Measurements from ENCODE around the gene BRD7. TPM values are rescaled to one million over a fixed set of nuclear protein-coding genes. Genes with fewer than 3 reads are reported as not detected.

BRD7 gene
- total and polyA plus RNA-seq, 2 of the 13 experiments (the other 11 are each of a cell fraction or from before 2014, with no cell fraction given), result 82.3 to 149 TPM

DNA sequence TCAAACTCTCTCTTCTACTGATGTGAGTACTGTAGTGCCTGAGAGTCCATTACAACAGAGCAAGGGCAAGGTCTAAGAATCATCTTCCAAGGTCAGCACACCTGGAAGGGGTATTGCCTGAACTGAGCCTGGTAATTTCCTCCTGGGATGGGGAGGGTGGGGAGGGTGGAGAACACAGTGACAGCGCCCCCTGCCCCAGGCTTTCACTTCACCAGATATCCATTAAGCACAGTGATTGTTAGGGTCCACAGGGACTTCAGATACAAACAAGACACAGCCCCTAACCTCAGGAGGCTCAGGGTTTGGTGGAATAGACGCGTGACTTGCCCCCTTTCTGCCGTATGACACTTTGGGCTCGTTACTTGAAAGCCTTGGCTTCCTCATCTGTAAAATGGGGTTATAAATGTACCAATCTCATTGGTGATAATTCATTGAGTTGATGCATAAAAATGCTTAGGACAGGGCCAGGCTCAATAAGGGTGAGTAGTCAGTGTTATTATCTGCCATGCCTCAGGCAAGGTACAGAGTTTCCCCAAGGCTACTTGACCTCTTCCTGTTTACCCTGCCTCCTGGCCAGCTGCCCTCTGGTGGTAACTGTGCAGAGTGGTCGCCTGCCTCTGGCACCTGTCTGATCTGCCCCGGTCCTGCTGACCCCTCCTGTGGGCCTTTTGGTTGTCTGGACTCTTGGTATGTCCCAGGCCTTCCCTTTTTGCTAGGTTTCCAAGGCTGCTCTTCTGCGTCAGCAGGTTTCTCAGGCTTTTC, 13.1 kb upstream of the BRD7 start (continued):
- TF ChIP-seq, protein P1, sequence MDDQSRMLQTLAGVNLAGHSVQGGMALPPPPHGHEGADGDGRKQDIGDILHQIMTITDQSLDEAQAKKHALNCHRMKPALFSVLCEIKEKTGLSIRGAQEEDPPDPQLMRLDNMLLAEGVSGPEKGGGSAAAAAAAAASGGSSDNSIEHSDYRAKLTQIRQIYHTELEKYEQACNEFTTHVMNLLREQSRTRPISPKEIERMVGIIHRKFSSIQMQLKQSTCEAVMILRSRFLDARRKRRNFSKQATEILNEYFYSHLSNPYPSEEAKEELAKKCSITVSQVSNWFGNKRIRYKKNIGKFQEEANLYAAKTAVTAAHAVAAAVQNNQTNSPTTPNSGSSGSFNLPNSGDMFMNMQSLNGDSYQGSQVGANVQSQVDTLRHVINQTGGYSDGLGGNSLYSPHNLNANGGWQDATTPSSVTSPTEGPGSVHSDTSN (CRISPR knock-in tag; IDR thresholded peaks at IDR 0.05; ENCODE audit: borderline replicate concordance), result no peak
- TF ChIP-seq HOXA5 (CRISPR knock-in tag; IDR thresholded peaks at IDR 0.05), result no peak
- TF ChIP-seq, protein P2, sequence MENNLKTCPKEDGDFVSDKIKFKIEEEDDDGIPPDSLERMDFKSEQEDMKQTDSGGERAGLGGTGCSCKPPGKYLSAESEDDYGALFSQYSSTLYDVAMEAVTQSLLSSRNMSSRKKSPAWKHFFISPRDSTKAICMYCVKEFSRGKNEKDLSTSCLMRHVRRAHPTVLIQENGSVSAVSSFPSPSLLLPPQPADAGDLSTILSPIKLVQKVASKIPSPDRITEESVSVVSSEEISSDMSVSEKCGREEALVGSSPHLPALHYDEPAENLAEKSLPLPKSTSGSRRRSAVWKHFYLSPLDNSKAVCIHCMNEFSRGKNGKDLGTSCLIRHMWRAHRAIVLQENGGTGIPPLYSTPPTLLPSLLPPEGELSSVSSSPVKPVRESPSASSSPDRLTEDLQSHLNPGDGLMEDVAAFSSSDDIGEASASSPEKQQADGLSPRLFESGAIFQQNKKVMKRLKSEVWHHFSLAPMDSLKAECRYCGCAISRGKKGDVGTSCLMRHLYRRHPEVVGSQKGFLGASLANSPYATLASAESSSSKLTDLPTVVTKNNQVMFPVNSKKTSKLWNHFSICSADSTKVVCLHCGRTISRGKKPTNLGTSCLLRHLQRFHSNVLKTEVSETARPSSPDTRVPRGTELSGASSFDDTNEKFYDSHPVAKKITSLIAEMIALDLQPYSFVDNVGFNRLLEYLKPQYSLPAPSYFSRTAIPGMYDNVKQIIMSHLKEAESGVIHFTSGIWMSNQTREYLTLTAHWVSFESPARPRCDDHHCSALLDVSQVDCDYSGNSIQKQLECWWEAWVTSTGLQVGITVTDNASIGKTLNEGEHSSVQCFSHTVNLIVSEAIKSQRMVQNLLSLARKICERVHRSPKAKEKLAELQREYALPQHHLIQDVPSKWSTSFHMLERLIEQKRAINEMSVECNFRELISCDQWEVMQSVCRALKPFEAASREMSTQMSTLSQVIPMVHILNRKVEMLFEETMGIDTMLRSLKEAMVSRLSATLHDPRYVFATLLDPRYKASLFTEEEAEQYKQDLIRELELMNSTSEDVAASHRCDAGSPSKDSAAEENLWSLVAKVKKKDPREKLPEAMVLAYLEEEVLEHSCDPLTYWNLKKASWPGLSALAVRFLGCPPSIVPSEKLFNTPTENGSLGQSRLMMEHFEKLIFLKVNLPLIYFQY (CRISPR knock-in tag; IDR thresholded peaks at IDR 0.05; ENCODE audit: borderline replicate concordance), result no peak
- TF ChIP-seq MED8 (CRISPR knock-in tag; IDR thresholded peaks at IDR 0.05; ENCODE audit: insufficient replicate concordance), result no peak
- no peak for TF ChIP-seq NFIC (IDR thresholded peaks at IDR 0.05; ENCODE audit: low read length)
- TF ChIP-seq, protein P3, sequence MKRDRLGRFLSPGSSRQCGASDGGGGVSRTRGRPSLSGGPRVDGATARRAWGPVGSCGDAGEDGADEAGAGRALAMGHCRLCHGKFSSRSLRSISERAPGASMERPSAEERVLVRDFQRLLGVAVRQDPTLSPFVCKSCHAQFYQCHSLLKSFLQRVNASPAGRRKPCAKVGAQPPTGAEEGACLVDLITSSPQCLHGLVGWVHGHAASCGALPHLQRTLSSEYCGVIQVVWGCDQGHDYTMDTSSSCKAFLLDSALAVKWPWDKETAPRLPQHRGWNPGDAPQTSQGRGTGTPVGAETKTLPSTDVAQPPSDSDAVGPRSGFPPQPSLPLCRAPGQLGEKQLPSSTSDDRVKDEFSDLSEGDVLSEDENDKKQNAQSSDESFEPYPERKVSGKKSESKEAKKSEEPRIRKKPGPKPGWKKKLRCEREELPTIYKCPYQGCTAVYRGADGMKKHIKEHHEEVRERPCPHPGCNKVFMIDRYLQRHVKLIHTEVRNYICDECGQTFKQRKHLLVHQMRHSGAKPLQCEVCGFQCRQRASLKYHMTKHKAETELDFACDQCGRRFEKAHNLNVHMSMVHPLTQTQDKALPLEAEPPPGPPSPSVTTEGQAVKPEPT (CRISPR knock-in tag; IDR thresholded peaks at IDR 0.05; ENCODE audit: low read depth), result no peak
- TF ChIP-seq NCOA2 (CRISPR knock-in tag; IDR thresholded peaks at IDR 0.05), result 0 out of 2 replicates have a peak, but pooled peaks have one; percentile 20
- TF ChIP-seq ZNF44 (CRISPR knock-in tag; IDR thresholded peaks at IDR 0.05), result no peak
- TF ChIP-seq, protein P4, sequence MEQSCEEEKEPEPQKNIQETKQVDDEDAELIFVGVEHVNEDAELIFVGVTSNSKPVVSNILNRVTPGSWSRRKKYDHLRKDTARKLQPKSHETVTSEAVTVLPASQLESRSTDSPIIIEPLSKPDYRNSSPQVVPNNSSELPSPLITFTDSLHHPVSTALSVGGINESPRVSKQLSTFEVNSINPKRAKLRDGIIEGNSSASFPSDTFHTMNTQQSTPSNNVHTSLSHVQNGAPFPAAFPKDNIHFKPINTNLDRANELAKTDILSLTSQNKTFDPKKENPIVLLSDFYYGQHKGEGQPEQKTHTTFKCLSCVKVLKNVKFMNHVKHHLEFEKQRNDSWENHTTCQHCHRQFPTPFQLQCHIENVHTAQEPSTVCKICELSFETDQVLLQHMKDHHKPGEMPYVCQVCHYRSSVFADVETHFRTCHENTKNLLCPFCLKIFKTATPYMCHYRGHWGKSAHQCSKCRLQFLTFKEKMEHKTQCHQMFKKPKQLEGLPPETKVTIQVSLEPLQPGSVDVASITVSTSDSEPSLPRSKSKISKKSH (CRISPR knock-in tag; IDR thresholded peaks at IDR 0.05; ENCODE audit: borderline replicate concordance), result peak; percentile 59; the same call in 1 of the 2 replicates
- TF ChIP-seq, protein P5, sequence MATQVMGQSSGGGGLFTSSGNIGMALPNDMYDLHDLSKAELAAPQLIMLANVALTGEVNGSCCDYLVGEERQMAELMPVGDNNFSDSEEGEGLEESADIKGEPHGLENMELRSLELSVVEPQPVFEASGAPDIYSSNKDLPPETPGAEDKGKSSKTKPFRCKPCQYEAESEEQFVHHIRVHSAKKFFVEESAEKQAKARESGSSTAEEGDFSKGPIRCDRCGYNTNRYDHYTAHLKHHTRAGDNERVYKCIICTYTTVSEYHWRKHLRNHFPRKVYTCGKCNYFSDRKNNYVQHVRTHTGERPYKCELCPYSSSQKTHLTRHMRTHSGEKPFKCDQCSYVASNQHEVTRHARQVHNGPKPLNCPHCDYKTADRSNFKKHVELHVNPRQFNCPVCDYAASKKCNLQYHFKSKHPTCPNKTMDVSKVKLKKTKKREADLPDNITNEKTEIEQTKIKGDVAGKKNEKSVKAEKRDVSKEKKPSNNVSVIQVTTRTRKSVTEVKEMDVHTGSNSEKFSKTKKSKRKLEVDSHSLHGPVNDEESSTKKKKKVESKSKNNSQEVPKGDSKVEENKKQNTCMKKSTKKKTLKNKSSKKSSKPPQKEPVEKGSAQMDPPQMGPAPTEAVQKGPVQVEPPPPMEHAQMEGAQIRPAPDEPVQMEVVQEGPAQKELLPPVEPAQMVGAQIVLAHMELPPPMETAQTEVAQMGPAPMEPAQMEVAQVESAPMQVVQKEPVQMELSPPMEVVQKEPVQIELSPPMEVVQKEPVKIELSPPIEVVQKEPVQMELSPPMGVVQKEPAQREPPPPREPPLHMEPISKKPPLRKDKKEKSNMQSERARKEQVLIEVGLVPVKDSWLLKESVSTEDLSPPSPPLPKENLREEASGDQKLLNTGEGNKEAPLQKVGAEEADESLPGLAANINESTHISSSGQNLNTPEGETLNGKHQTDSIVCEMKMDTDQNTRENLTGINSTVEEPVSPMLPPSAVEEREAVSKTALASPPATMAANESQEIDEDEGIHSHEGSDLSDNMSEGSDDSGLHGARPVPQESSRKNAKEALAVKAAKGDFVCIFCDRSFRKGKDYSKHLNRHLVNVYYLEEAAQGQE (IDR thresholded peaks at IDR 0.05; ENCODE audit: borderline replicate concordance in 1 of 2, low read depth in 1 of 2, low read length in 2 of 2), result no peak
- TF ChIP-seq NFIB (CRISPR knock-in tag; IDR thresholded peaks at IDR 0.05; ENCODE audit: borderline replicate concordance), result no peak
- no peak for TF ChIP-seq MATR3 (CRISPR knock-in tag; IDR thresholded peaks at IDR 0.05)
- TF ChIP-seq FOXA3 (CRISPR knock-in tag; IDR thresholded peaks at IDR 0.05), result peak; percentile 77
- no peak for TF ChIP-seq CBX5 (CRISPR knock-in tag; IDR thresholded peaks at IDR 0.05; ENCODE audit: borderline replicate concordance)
- no peak for TF ChIP-seq AGO2 (optimal IDR thresholded peaks at IDR 0.05; ENCODE audit: low read depth, low read length)
- TF ChIP-seq THYN1 (CRISPR knock-in tag; IDR thresholded peaks at IDR 0.05; ENCODE audit: borderline replicate concordance, low read depth), result no peak

Data from HepG2 (cell line).